ENCODE results near the gene KIRREL1.
A peak's percentile ranks its signal among the peaks of the same experiment; 100 is the strongest.

Gene KIRREL1
- total RNA-seq = 0 to 0.06 reads per million in 2 experiments

DNA sequence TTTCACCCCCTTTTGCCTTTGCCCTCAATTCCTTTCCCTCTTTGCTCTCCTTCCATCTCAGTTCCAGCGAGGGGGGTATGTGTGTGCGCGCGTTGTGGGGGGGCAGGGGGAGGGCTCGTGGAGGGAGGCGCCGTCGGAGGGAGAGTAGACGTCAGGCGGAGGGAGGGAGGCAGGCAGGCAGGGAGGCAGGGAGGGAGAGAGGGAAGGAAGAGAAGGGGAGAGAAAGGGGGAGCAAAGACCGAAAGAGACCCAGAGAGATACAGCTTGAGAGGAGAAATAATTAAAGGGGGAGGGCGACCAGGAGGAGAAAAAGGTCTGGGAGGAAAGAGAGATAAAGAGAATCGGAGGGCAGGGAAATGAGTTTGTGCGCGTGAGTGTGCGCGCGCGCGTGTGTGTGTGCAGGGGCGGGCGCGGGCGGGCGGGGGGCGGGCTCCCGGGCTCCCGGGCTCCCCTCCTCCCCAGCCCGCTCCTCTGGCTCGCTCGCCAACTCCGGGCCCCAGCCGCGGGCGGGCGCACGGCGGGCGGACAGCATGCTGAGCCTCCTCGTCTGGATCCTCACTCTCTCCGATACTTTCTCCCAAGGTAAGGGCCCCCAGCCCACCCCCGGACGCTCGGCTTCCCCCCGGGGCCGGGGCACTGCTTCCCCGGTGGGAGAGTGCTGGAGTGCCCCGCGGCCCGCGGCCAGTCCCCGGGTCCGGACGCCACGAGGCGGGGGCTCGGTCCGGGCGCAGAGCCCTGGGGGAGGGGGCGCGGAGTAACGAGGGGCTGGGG is at the start of gene KIRREL1:
Gene KIRREL1 (plus strand): TSS at position 499 of the 771 bp plus-strand sequence. CDS start 32 bp downstream, at position 531.
- no peak for DNase-seq (ENCODE audit: low read depth)

DNA sequence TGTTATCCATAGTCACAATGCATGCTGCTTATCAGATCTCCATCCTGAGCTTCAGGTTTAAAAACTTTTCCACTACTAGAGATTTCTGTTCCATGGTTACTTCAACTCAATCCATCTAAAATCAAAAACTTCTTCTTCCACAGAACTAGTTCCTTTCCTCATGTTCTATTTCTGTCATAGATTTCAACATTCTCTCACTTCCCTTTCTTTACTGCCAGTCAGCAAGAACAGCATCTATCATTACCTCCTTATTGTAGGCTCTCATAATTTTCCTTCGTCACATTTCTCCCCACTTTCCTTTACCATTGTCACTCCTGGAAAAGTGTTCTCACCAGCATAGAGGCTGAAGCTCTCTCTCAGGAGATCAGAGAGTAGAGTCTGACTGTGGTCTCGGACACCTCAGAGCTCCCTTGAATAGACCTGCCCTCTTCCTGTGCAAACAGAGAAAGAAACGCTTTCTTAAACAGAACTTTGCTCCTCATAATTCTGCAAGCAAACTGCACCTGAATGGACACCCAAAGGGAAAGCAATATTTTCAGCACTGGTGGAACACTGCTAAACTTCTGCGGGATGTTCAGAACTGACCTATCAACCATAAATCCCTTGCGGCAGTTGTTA is 48.7 kb upstream of the KIRREL1 start:
- DNase-seq (ENCODE audit: low read depth) = no peak

- DNase-seq (ENCODE audit: low read depth) = no peak
Observed at GRCh38 chr1:157948312-157949073, 45.0 kb upstream of the KIRREL1 start.

GRCh38 chr1:157949074-157949354 is 44.4 kb upstream of the KIRREL1 start:
- no peak for DNase-seq (ENCODE audit: low read depth)

DNA sequence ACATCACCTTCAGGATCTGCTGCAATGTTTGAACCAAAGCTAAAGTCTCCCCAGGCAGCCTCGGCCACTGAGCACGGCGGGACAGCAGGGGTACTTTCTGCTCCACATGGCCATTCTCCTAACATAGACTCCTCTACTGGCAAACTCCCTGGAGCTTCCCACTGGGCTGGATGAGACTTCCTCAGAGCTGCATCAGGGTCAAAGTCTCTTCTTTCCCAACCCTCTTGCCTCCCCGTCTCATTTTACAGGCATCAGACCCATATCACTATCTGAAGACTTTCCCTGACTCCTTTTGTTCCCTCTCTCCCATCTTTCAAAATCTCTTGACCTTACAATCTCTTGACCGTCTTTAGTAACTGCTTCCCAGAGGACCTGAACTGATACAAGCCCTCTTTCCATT is 42.2 kb upstream of the KIRREL1 start:
- no peak for DNase-seq (ENCODE audit: low read depth)

DNA sequence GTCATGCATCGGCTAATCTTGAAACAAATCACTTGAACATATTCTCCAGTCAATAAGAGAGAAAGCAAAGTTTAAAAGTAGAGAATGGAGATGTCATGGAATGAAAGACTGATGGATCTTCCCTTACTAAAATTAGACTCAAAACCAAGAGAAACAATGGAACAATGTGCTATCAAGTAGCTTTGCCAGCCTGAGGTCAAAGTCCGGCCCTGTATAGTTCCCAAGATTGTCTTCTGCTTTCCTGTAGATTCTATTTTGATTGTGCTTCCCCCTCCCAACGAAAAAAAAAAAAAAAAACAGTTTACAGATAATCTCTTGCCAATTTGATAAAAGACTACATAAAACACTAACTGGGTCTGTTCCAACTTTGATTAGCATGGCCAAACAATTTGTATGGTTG is 40.8 kb upstream of the KIRREL1 start:
- DNase-seq (ENCODE audit: low read depth) = no peak

GRCh38 chr1:157955221-157955620 is 38.2 kb upstream of the KIRREL1 start:
- DNase-seq (ENCODE audit: low read depth) = no peak

DNA sequence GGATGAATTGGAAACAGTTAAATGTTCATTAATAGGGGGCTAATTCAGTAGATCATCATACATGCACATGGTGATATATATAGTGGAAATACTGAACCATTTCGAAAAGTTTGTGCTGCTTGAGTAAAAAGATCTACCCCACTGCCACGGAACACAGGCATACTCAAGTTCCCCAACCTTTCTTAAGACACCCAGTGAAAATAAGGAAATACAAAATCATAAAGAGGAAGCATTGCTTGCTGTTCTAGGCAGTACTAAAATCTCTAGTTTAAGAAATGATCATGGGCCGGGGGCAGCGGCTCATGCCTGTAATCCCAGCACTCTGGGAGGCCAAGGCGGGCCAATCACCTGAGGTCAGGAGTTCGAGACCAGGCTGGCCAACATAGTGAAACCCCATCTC is 37.6 kb upstream of the KIRREL1 start:
- DNase-seq (ENCODE audit: low read depth) = no peak

- no peak for DNase-seq (ENCODE audit: low read depth)
Observed at GRCh38 chr1:157956732-157957131, 36.7 kb upstream of the KIRREL1 start.

DNA sequence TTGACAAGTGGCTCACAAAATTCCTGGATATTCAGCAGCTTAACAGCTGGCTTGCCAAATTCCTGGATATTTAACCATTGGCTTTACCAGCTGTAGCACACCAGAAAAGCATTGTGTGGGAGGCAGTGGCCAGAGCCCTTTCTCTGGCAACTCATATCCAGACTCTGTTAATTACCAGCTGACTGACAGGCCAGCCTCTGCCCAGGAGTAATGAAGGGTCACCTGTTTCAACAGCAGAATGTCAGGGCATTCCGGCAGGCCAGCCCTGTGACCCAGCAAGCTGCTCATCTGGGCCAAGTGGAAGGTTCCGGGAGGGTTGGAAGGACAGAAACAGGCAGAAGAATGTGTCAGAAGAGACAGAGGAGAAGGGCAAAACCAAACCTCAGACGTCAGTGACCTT is 35.2 kb upstream of the KIRREL1 start:
- no peak for DNase-seq (ENCODE audit: low read depth)

- no peak for DNase-seq (ENCODE audit: low read depth)
Observed at GRCh38 chr1:157959750-157960149, 33.7 kb upstream of the KIRREL1 start.

GRCh38 chr1:157960773-157961172 is 32.7 kb upstream of the KIRREL1 start:
- no peak for DNase-seq (ENCODE audit: low read depth)

DNA sequence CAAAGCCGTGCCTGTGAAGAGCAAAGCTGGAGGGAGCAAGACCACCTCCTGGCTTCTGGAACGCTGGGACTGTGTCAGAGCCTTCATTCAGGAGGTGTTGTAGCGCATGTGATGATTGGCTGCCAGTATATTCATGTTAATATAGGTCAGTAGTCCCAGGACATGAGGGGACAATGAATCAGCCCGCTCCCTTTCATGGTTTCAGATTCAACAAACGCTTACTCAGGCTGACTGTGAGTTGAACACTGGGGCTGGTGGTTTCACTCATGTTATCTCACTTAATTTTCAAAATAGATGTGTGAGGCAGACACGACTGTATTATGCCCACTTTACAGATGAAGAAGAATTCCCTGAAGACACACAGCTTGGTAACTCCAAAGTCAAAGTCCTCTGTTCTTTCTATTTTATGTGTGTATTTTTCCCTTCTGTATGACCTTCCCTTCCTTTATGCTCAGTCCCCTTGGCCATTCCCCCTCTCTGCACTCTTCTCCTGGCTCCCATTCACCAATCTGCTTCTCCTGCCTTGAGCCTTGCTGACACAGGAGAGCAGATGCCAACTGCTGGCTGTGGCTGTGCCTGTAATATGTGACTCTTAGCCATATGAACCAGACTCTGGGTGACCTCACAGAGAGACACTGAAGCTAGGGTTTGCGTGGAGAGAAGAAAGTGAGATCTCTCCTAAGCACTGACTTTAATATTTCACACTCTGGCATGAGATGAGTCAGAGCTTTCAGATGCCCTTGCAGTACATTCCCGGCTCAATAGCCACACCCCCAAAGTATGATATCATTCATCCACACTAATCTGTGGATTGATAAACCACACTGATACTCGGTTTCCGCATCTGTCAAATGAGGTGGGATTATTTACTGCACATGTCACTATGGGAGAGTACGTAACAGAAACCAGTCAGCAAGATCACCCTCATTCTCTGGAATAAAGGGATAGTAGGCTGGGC is 31.4 kb upstream of the KIRREL1 start:
- DNase-seq (ENCODE audit: low read depth) = no peak

GRCh38 chr1:157963713-157964112 is 29.7 kb upstream of the KIRREL1 start:
- peak; percentile 34 for DNase-seq (ENCODE audit: low read depth)

GRCh38 chr1:157965584-157965983 is 27.9 kb upstream of the KIRREL1 start:
- no peak for DNase-seq (ENCODE audit: low read depth)

- DNase-seq (ENCODE audit: low read depth) = no peak
Observed at GRCh38 chr1:157966031-157966537, 27.4 kb upstream of the KIRREL1 start.

DNA sequence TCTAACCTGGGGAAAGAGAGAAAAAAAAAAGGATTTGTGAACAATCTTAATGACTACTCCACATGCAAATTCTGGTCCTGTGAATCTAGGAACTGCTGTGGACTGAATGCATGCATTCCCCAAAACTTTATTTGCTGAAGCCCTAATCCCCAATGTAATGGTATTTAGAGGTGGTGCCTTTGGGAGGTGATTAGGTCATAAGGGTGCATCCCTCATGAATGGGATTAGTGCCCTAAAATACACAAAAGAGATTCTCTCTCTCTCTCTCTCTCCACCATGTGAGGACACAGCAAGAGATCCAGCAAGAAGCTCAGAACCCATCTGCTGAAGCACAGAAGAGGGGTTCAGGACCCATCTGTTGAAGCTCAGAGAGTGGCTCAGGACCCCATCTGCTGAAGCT is 26.2 kb upstream of the KIRREL1 start:
- DNase-seq (ENCODE audit: low read depth) = no peak

DNA sequence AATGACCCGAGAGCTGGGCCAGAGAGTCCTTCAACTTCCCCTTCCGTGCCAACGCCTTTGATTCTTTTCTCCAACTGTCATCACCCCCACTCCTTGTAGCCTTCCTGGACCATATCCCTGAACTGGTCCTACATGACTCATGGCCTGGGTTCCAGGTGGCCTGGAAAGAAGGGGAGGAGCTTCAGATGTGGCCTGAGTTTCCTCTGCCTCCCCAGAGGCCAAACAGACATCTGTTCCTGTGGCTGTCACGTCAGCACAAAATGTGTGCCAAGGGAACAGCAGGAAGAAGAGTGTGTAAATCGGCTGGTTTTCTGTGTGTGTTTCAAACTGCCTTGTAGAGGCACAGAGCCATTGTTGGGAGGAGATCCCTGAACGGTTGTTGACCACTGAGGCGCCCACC is 24.9 kb upstream of the KIRREL1 start:
- DNase-seq (ENCODE audit: low read depth) = no peak

GRCh38 chr1:157968946-157969345 is 24.5 kb upstream of the KIRREL1 start:
- DNase-seq (ENCODE audit: low read depth) = no peak

DNA sequence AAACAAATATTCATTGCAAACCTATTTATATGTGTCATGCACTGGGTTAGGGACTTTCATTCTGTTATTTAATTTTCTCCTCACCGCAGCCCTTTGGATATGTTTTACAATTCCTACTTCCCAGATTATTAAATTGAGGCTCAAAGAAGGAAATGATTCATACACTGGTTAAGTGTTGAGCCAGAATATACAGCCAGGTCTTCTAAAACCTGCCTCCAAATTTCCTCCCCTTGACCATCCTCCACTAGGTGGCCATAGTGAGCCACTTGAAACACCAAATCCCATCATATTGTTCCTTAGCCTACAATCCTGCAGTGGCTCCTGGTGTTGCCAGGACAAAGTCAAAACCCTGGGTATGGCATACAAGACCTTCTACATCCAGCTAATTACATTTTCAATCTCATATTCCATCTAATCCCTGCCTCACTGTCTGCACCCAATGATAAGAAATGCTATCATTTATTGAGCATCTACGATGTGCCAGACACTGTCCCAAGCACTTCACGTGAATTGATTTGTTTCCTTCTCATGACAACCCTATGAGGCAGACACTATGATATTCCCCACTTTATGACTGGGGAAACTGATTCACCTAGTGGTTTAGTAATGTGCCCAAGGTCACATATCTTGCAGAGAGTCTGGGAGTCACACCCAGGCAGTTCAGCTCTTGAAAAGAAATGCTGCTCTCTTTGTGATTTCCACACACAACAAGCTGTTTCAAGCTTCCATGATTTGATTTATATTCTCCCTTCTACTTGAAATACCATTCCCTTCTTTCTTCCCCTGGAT is 23.6 kb upstream of the KIRREL1 start:
- DNase-seq (ENCODE audit: low read depth) = no peak

GRCh38 chr1:157971769-157972168 is 21.7 kb upstream of the KIRREL1 start:
- DNase-seq (ENCODE audit: low read depth) = no peak
